H1 (cell line): ENCODE measurements around the gene CACNA1C.

Source experiments
- BACH1 ChIP-seq: IDR thresholded peaks from 2 replicates; pipeline ENCODE4 v1.6.1; 2012; ENCODE audit warnings: low read length, improper control_type of control experiment
- CBX8 ChIP-seq: fragments of 300-800, 300-1000 bp; sonication (generic); IDR thresholded peaks from 2 replicates; pipeline ENCODE4 v1.7.1; 2016; ENCODE audit warnings: low read depth, low read length, borderline replicate concordance
- CTCF ChIP-seq, 3 experiments: IDR thresholded peaks; 1 replicate in 2 of 3; 2 replicates in 1 of 3; pipeline versions ENCODE4 v1.5.1 to v1.6.1; 2011; ENCODE audit warnings: low read length in 3 of 3, mild to moderate bottlenecking in 3 of 3, inconsistent platforms in 2 of 3, low read depth in 1 of 3, moderate library complexity in 1 of 3; ENCODE audit not compliant: insufficient read depth in 1 of 3; ENCODE audit errors: control extremely low read depth in 1 of 3
- GABPA ChIP-seq: IDR thresholded peaks from 2 replicates; pipeline ENCODE4 v1.6.1; 2011; ENCODE audit warnings: mild to moderate bottlenecking, low read length, moderate library complexity, borderline replicate concordance; ENCODE audit not compliant: insufficient read depth
- JUN ChIP-seq: IDR thresholded peaks from 2 replicates; pipeline ENCODE4 v1.6.1; 2011; ENCODE audit warnings: low read depth, mild to moderate bottlenecking, improper control_type of control experiment, low read length
- PHF8 ChIP-seq: fragments of 200-600 bp; sonication (generic); conservative IDR thresholded peaks from 2 replicates; pipeline ENCODE4 v1.7.1; 2012; ENCODE audit warnings: low read depth, mild to moderate bottlenecking, inconsistent platforms, low read length, moderate library complexity
- POLR2A ChIP-seq, 2 experiments: IDR thresholded peaks; 1 replicate in 1 of 2; 2 replicates in 1 of 2; pipeline ENCODE4 v1.6.1; 2011; ENCODE audit warnings: low read depth in 2 of 2, low read length in 2 of 2, mild to moderate bottlenecking in 2 of 2; ENCODE audit errors: control extremely low read depth in 1 of 2
- POLR2AphosphoS5 ChIP-seq: IDR thresholded peaks from 2 replicates; pipeline ENCODE4 v1.6.1; 2011; ENCODE audit warnings: low read depth, low read length
- RAD21 ChIP-seq, 2 experiments: IDR thresholded peaks in 1 of 2; conservative IDR thresholded peaks in 1 of 2; 2 replicates each; pipeline ENCODE4 v1.6.1; 2011; ENCODE audit warnings: low read depth in 2 of 2, low read length in 2 of 2, improper control_type of control experiment in 1 of 2, inconsistent platforms in 1 of 2, mild to moderate bottlenecking in 1 of 2, moderate library complexity in 1 of 2
- SIRT6 ChIP-seq: IDR thresholded peaks from one replicate; pipeline ENCODE4 v1.7.1; 2012; ENCODE audit warnings: low read length, inconsistent platforms
- SRF ChIP-seq: IDR thresholded peaks from 2 replicates; pipeline ENCODE4 v1.6.1; 2011; ENCODE audit warnings: mild to moderate bottlenecking, low read depth, low read length, moderate library complexity

- no peak for TF ChIP-seq GABPA
- no peak for TF ChIP-seq SIRT6
- no peak for TF ChIP-seq POLR2AphosphoS5
- no peak for TF ChIP-seq CTCF (IDR thresholded peaks at IDR 0.05; ENCODE audit: control extremely low read depth in 1 of 3, insufficient read depth in 1 of 3, low read depth in 1 of 3, low read length in 3 of 3)
- no peak for TF ChIP-seq SRF
- no peak for TF ChIP-seq POLR2A (IDR thresholded peaks at IDR 0.05; ENCODE audit: control extremely low read depth in 1 of 2, low read depth in 2 of 2, low read length in 2 of 2)
- TF ChIP-seq RAD21 (IDR thresholded peaks at IDR 0.05 in 1 of 2, conservative IDR thresholded peaks at IDR 0.05 in 1 of 2; ENCODE audit: low read depth in 2 of 2, low read length in 2 of 2), result no peak
- no peak for TF ChIP-seq PHF8
- no peak for TF ChIP-seq CBX8
- TF ChIP-seq BACH1, result no peak
- TF ChIP-seq JUN, result no peak
Observed at GRCh38 chr12:2119266-2119665, 66.5 kb downstream of the CACNA1C start.
